WTC11 (cell line): Measurements from ENCODE around the gene SYN1. TPM values are rescaled to one million over a fixed set of nuclear protein-coding genes. Genes with fewer than 3 reads are reported as not detected.
A peak's percentile ranks its signal among the peaks of the same experiment; 100 is the strongest.

Experiments used
- ATAC-seq: fragments of 200-7000 bp; cut with Tn5 transposase; 2 replicates; pipeline ENCODE4 v1.10.0; 2021; ENCODE audit warnings: mild to moderate bottlenecking, moderate library complexity
- CTCF ChIA-PET: fragments of 300-600 bp; sonication (Branson Sonifier 250); formaldehyde crosslinking; loops from one replicate; lab custom pipeline; 2021; ENCODE audit warnings: antibody characterized with exemption; lab: Charles Lee
- POLR2A ChIA-PET: fragments of 350-600 bp; sonication (Branson Sonifier 250); formaldehyde crosslinking; loops from one replicate; lab custom pipeline; 2021; ENCODE audit warnings: antibody characterized with exemption; lab: Charles Lee
- DNase-seq: peaks from one replicate; pipeline ENCODE4 v3.0.0; 2021; ENCODE audit warnings: low spot score
- H3K27ac Mint-ChIP-seq: 2 replicates; pipeline ENCODE4 v1.8.0; 2021; ENCODE audit warnings: mixed read lengths
- H3K27me3 Mint-ChIP-seq: 2 replicates; pipeline ENCODE4 v1.8.0; 2021; ENCODE audit warnings: low read depth, mild to moderate bottlenecking, moderate library complexity, mixed read lengths
- H3K36me3 Mint-ChIP-seq: 2 replicates; pipeline ENCODE4 v1.8.0; 2021; ENCODE audit warnings: mixed read lengths
- H3K4me1 Mint-ChIP-seq: 2 replicates; pipeline ENCODE4 v1.8.0; 2022; ENCODE audit warnings: mixed read lengths
- H3K4me3 Mint-ChIP-seq: 2 replicates; pipeline ENCODE4 v1.8.0; 2021; ENCODE audit warnings: mild to moderate bottlenecking, moderate library complexity, mixed read lengths
- H3K9me3 Mint-ChIP-seq: 2 replicates; pipeline ENCODE4 v1.8.0; 2021; ENCODE audit warnings: mixed read lengths
- AR ChIP-seq: fragments of 250-450 bp; sonication (Bioruptor Pico); IDR thresholded peaks from 2 replicates; pipeline ENCODE4 v1.9.0; 2021; ENCODE audit warnings: mild to moderate bottlenecking
- CREM ChIP-seq: sonication (generic); formaldehyde crosslinking; IDR thresholded peaks from 2 replicates; pipeline ENCODE4 v1.8.1; 2022; ENCODE audit warnings: mild to moderate bottlenecking, missing genetic modification reagents, moderate library complexity
- E2F5 ChIP-seq: sonication (generic); formaldehyde crosslinking; IDR thresholded peaks from 2 replicates; pipeline ENCODE4 v1.8.1; 2022; ENCODE audit warnings: mild to moderate bottlenecking, moderate library complexity, missing genetic modification reagents
- EMX1 ChIP-seq: fragments of 250-450 bp; sonication (Bioruptor Pico); IDR thresholded peaks from 2 replicates; pipeline ENCODE4 v1.8.0; 2021; ENCODE audit warnings: mild to moderate bottlenecking
- ERG ChIP-seq: fragments of 250-450 bp; sonication (Bioruptor Pico); IDR thresholded peaks from 2 replicates; pipeline ENCODE4 v1.8.0; 2021; ENCODE audit warnings: mild to moderate bottlenecking
- FOXP1 ChIP-seq: sonication (generic); formaldehyde crosslinking; IDR thresholded peaks from 2 replicates; pipeline ENCODE4 v1.8.0; 2022; ENCODE audit warnings: missing genetic modification reagents, mild to moderate bottlenecking, moderate library complexity, borderline replicate concordance
- IRF2 ChIP-seq: sonication (generic); formaldehyde crosslinking; IDR thresholded peaks from 2 replicates; pipeline ENCODE4 v1.8.0; 2022; ENCODE audit warnings: low read depth, missing genetic modification reagents, borderline replicate concordance
- NFATC4 ChIP-seq: fragments of 250-450 bp; sonication (Bioruptor Pico); IDR thresholded peaks from 2 replicates; pipeline ENCODE4 v1.9.0; 2021; ENCODE audit warnings: mild to moderate bottlenecking
- NR3C1 ChIP-seq: sonication (generic); formaldehyde crosslinking; conservative IDR thresholded peaks from 2 replicates; pipeline ENCODE4 v1.8.1; 2023; ENCODE audit warnings: low read depth, mild to moderate bottlenecking, missing genetic modification reagents
- TEAD1 ChIP-seq: sonication (generic); formaldehyde crosslinking; IDR thresholded peaks from 2 replicates; pipeline ENCODE4 v1.8.0; 2022; ENCODE audit warnings: mild to moderate bottlenecking, missing genetic modification reagents
- TEAD4 ChIP-seq: sonication (generic); formaldehyde crosslinking; IDR thresholded peaks from 2 replicates; pipeline ENCODE4 v1.8.0; 2022; ENCODE audit warnings: mild to moderate bottlenecking, missing genetic modification reagents
- USF2 ChIP-seq: sonication (generic); formaldehyde crosslinking; IDR thresholded peaks from 2 replicates; pipeline ENCODE4 v1.8.1; 2023; ENCODE audit warnings: mild to moderate bottlenecking, missing genetic modification reagents, moderate library complexity
- ZMAT4 ChIP-seq: fragments of 250-450 bp; sonication (Bioruptor Pico); IDR thresholded peaks from 2 replicates; pipeline ENCODE4 v1.9.0; 2021; ENCODE audit warnings: mild to moderate bottlenecking
- ZNF232 ChIP-seq: sonication (generic); formaldehyde crosslinking; IDR thresholded peaks from 2 replicates; pipeline ENCODE4 v1.8.0; 2022; ENCODE audit warnings: mild to moderate bottlenecking, missing genetic modification reagents
- ZNF263 ChIP-seq: sonication (generic); formaldehyde crosslinking; IDR thresholded peaks from 2 replicates; pipeline ENCODE4 v1.8.1; 2022; ENCODE audit warnings: low read depth, mild to moderate bottlenecking, moderate library complexity, missing genetic modification reagents
- ZNF281 ChIP-seq: sonication (generic); formaldehyde crosslinking; IDR thresholded peaks from 2 replicates; pipeline ENCODE4 v1.8.0; 2023; ENCODE audit warnings: mild to moderate bottlenecking, missing genetic modification reagents
- ZNF416 ChIP-seq: fragments of 250-450 bp; sonication (Bioruptor Pico); IDR thresholded peaks from 2 replicates; pipeline ENCODE4 v1.9.0; 2021; ENCODE audit warnings: mild to moderate bottlenecking, inconsistent platforms
- ZNF512 ChIP-seq: sonication (generic); formaldehyde crosslinking; IDR thresholded peaks from 2 replicates; pipeline ENCODE4 v1.8.1; 2022; ENCODE audit warnings: missing genetic modification reagents, borderline replicate concordance
- total RNA-seq: library from RNA; stranded (reverse); gene quantifications from 3 replicates; pipeline ENCODE4 v1.2.3, GENCODE V29; 2021

SYN1 gene
- total RNA-seq, 1 experiment from 2014 or later: 7.1 TPM

GRCh38 chrX:47573341-47574075 is 46.1 kb downstream of the SYN1 start:
- Mint-ChIP-seq H3K4me3 (peak overlapping the region; percentile 69), H3K27ac (peak overlapping the region; percentile 98)
- ATAC-seq: peak; percentile 74

More at GRCh38 chrX:47573341-47574075, 46.1 kb downstream of the SYN1 start:
- H3K27me3 Mint-ChIP-seq: no peaks in the 10 kb centered on the region
- H3K9me3 Mint-ChIP-seq: no peaks in the 10 kb centered on the region
- ChIA-PET CTCF (interaction anchor here (1.0 to 2.6 kb wide), 4 partner anchors 9 to 71 kb away, joined by 3 to 10 read pairs (median 6); no protein-coding TSS in a partner anchor), POLR2A (interaction anchor here (0.6 to 1.6 kb wide), 5 partner anchors 9 to 55 kb away, joined by 3 to 8 read pairs (median 3); partner anchors contain the start of gene TIMP1)
- peaks cover 31% of the 10 kb centered on the region for H3K36me3 Mint-ChIP-seq
- H3K4me1 Mint-ChIP-seq: peaks cover 32% of the 10 kb centered on the region
- DNase-seq: peak; percentile 81
- no peak for TF ChIP-seq E2F5
- TF ChIP-seq ZMAT4 (CRISPR knock-in tag): no peak
- TF ChIP-seq TEAD1: peak; percentile 96; the same call in 1 of the 2 replicates
- no peak for TF ChIP-seq USF2 (CRISPR knock-in tag)
- no peak for TF ChIP-seq EMX1 (CRISPR knock-in tag)
- TF ChIP-seq CREM (CRISPR knock-in tag): no peak
- no peak for TF ChIP-seq FOXP1 (CRISPR knock-in tag)
- TF ChIP-seq ZNF416 (CRISPR knock-in tag): no peak
- TF ChIP-seq IRF2 (CRISPR knock-in tag): no peak
- TF ChIP-seq NR3C1 (CRISPR knock-in tag): no peak
- peak; percentile 46; the same call in 1 of the 2 replicates for TF ChIP-seq AR (CRISPR knock-in tag)
- TF ChIP-seq ZNF512: no peak
- TF ChIP-seq NFATC4 (CRISPR knock-in tag): 0 out of 2 replicates have a peak, but pooled peaks have one; percentile 52
- no peak for TF ChIP-seq ZNF263 (CRISPR knock-in tag)
- no peak for TF ChIP-seq ZNF281
- TF ChIP-seq ERG (CRISPR knock-in tag): no peak
- TF ChIP-seq ZNF232 (CRISPR knock-in tag): no peak
- peak; percentile 90 for TF ChIP-seq TEAD4 (CRISPR knock-in tag)
- TF ChIP-seq, all 79 proteins: peak for 4
